A673 (cell line): ENCODE results near the gene HLA-DQB2. TPM values are rescaled to one million over a fixed set of nuclear protein-coding genes. Genes with fewer than 3 reads are reported as not detected.

Experiments
- BruUV-seq: library from RNA; stranded (reverse); fragments of 400-500 nt; replicated peaks from 2 replicates; lab custom pipeline; 2021; lab: Mats Ljungman, UMichigan
- CTCF ChIA-PET: fragments of 300-600 bp; sonication (Branson Sonifier 250); formaldehyde crosslinking; loops from one replicate; lab custom pipeline; 2022; ENCODE audit warnings: antibody characterized with exemption; lab: Charles Lee
- POLR2A ChIA-PET: fragments of 300-600 bp; sonication (Branson Sonifier 250); formaldehyde crosslinking; loops from one replicate; lab custom pipeline; 2022; ENCODE audit warnings: antibody characterized with exemption; ENCODE audit not compliant: low non-redundant PET; lab: Charles Lee
- DNase-seq: peaks from one replicate; pipeline ENCODE4 v3.0.0-alpha.2; 2015; ENCODE audit warnings: low spot score
- H3K27ac ChIP-seq: fragments of 200-600 bp; sonication (generic); 2 replicates; pipeline ENCODE4 v1.5.1; 2016; ENCODE audit warnings: mixed run types, low read depth, mild to moderate bottlenecking, mixed read lengths, antibody characterized with exemption, low read length; ENCODE audit not compliant: poor library complexity, severe bottlenecking
- H3K27me3 ChIP-seq: fragments of 200-600 bp; sonication (generic); replicated peaks from 2 replicates; pipeline ENCODE4 v1.6.1; 2017; ENCODE audit warnings: mixed run types, low read depth, mild to moderate bottlenecking, mixed read lengths, antibody characterized with exemption, low read length; ENCODE audit not compliant: insufficient read depth, poor library complexity
- H3K36me3 ChIP-seq: fragments of 200-600 bp; sonication (generic); 2 replicates; pipeline ENCODE4 v1.6.1; 2016; ENCODE audit warnings: mixed run types, mild to moderate bottlenecking, mixed read lengths, antibody characterized with exemption, low read length; ENCODE audit not compliant: insufficient read depth, poor library complexity, severe bottlenecking
- H3K4me1 ChIP-seq: fragments of 200-600 bp; sonication (generic); 2 replicates; pipeline ENCODE4 v1.6.1; 2017; ENCODE audit warnings: mixed run types, mild to moderate bottlenecking, mixed read lengths, antibody characterized with exemption, low read length; ENCODE audit not compliant: insufficient read depth, poor library complexity, severe bottlenecking
- H3K4me3 ChIP-seq: fragments of 200-600 bp; sonication (generic); 2 replicates; pipeline ENCODE4 v1.5.1; 2016; ENCODE audit warnings: low read depth, mixed run types, mild to moderate bottlenecking, mixed read lengths, low read length; ENCODE audit not compliant: poor library complexity, severe bottlenecking
- H3K9me3 ChIP-seq: fragments of 200-600 bp; sonication (generic); 2 replicates; pipeline ENCODE4 v1.6.1; 2016; ENCODE audit warnings: mixed run types, low read depth, mild to moderate bottlenecking, mixed read lengths, antibody characterized with exemption, low read length; ENCODE audit not compliant: poor library complexity, severe bottlenecking
- EZH2 ChIP-seq: fragments of 200-600 bp; sonication (generic); IDR thresholded peaks from 2 replicates; pipeline ENCODE4 v1.6.1; 2017; ENCODE audit warnings: borderline replicate concordance, low read depth, mild to moderate bottlenecking, mixed read lengths, antibody characterized with exemption, low read length; ENCODE audit not compliant: poor library complexity, severe bottlenecking
- intact Hi-C: fragments of 100-400 bp; cut with micrococcal nuclease; formaldehyde crosslinking; loops from one replicate; pipeline ENCODE4 v1.10.0; 2022; ENCODE audit not compliant: unreplicated experiment
- total RNA-seq: library from RNA; stranded (reverse); gene quantifications from 2 replicates; pipeline ENCODE4 v1.2.3, GENCODE V29; 2021
- TF ChIP-seq, protein P1 (sequence below): fragments of 300-800, 200-600 bp; sonication (generic); conservative IDR thresholded peaks from 2 replicates; pipeline ENCODE4 v1.5.1; 2017; ENCODE audit warnings: low read depth, mild to moderate bottlenecking, antibody characterized with exemption, low read length, moderate library complexity, mixed read lengths

HLA-DQB2 gene
- total RNA-seq, 1 experiment from 2014 or later, result not detected

DNA sequence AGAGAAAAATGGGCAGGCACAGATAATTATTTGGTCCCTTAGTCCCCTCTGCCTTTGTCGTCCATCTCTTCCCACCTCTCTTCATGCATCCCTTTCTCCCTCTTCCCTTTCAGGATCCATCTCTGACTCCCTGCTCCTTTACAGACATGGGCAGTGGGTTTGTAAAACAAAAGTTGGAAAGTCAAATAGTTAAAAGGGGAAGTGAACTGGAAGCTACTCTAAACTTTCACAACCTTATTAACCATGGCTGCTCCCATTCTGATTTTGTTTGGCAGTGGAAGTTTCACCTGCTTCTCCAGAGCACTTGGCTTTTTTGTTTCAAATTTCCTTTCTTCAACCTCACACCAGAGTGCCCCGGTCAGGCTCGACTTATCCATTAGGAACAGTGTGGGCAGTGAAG is 21.0 kb downstream of the HLA-DQB2 start:
- ChIA-PET CTCF (no interaction called here), POLR2A (no interaction called here)
- no peak for DNase-seq

DNA sequence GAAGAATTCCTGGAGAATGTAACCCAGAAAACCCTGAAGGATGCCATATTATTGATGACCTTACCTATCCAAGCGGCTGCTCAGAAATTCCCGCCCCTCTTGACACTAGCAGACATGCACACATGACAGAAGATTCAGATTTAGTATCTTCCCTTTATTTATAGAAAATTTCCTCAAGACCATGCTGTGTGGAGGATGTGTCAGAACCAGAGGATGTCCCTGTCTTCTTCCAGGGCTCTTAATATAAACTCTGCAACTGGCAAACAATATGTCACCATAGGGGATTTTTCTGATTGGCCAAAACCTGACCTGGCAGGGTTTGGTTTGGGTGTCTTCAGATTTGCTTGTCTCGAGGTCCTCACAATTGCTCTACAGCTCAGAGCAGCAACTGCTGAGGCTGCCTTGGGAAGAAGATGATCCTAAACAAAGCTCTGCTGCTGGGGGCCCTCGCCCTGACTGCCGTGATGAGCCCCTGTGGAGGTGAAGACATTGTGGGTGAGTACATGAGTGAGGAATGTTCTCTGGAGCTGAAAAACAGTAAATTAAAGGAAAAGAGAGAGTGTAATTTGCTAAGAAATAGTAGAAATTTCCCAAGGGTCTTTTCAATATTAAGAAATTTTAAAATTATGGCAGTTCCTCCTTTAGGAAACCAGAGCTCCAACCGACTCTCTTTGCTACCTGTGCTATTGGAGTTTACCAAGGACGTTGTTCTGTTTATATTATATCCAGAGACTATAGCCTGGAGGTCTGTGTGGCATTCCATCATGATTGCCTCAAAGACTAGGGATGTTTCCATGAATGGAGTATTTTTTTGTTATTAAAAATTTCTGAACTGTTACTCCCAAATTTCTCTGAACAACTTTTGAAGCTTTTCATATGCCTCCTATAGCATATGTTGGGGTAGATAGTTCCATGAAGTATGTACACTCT is 22.0 kb downstream of the HLA-DQB2 start, which contains the start of gene HLA-DQA2:
HLA-DQA2 (plus strand) TSS at position 361 of the 930 bp plus-strand sequence; CDS start at position 414, 53 bp downstream.
- Histone ChIP-seq H3K4me3 (no peak within 1 kb of the TSS), H3K27ac (no peak within 1 kb of the TSS), H3K4me1 (no peaks in the 10 kb centered on the region), H3K36me3 (no peaks in the 10 kb centered on the region), H3K9me3 (no peaks in the 10 kb centered on the region), H3K27me3 (peaks cover 27% of the 10 kb centered on the region)
- ChIA-PET CTCF (no interaction called here), POLR2A (no interaction called here)
- TF ChIP-seq, protein P1, sequence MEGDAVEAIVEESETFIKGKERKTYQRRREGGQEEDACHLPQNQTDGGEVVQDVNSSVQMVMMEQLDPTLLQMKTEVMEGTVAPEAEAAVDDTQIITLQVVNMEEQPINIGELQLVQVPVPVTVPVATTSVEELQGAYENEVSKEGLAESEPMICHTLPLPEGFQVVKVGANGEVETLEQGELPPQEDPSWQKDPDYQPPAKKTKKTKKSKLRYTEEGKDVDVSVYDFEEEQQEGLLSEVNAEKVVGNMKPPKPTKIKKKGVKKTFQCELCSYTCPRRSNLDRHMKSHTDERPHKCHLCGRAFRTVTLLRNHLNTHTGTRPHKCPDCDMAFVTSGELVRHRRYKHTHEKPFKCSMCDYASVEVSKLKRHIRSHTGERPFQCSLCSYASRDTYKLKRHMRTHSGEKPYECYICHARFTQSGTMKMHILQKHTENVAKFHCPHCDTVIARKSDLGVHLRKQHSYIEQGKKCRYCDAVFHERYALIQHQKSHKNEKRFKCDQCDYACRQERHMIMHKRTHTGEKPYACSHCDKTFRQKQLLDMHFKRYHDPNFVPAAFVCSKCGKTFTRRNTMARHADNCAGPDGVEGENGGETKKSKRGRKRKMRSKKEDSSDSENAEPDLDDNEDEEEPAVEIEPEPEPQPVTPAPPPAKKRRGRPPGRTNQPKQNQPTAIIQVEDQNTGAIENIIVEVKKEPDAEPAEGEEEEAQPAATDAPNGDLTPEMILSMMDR, result no peak
- no peak for TF ChIP-seq EZH2
- no peak for DNase-seq
- intact Hi-C loops, result no loop called here
- no TSS peak for BruUV-seq

More for the DNA sequence above, 21.0 kb downstream of the HLA-DQB2 start:
- no TSS peak for BruUV-seq
- Histone ChIP-seq H3K4me3 (no peak overlapping the region), H3K27me3 (peaks cover 18% of the 10 kb centered on the region), H3K4me1 (no peaks in the 10 kb centered on the region), H3K27ac (no peak overlapping the region), H3K36me3 (no peaks in the 10 kb centered on the region), H3K9me3 (no peaks in the 10 kb centered on the region)
- TF ChIP-seq, protein P1, result no peak
- TF ChIP-seq EZH2, result no peak
- intact Hi-C loops, result no loop called here

DNA sequence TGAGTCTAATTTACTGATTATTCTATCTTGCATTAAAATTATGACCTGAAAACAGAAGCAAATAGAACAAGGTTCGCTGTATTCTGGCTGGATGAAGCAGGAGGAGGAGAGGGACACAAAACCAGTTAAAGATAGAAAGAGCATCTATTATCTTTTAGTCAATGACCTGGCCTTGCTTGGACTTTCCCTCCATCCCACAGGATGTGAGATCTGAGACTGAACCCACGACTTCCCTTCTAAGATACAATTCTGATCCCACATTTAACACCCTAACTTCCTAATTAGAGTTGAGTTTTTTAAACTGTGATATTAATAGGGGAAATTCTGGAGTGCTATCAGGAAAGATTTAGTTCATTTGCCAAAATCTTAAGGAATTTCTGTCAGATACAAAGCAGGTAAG is 25.2 kb downstream of the HLA-DQB2 start:
- DNase-seq, result no peak
- ChIA-PET CTCF (no interaction called here), POLR2A (no interaction called here)
- Histone ChIP-seq H3K4me1 (no peaks in the 10 kb centered on the region), H3K36me3 (no peaks in the 10 kb centered on the region), H3K27ac (no peak overlapping the region), H3K4me3 (no peak overlapping the region), H3K9me3 (no peaks in the 10 kb centered on the region), H3K27me3 (peaks cover 33% of the 10 kb centered on the region)
- no TSS peak for BruUV-seq
- intact Hi-C loops, result no loop called here
- TF ChIP-seq, protein P1, result no peak
- TF ChIP-seq EZH2, result no peak
